Caco-2 (cell line): Measurements from ENCODE around the gene PCGF6. TPM values are rescaled to one million over a fixed set of nuclear protein-coding genes. Genes with fewer than 3 reads are reported as not detected.
"Not testable (repeated sequence)": the region's sequence is repeated elsewhere in the genome, so short reads cannot be mapped to it uniquely, and the experiment has no call there.

Source experiments
- BruUV-seq: library from RNA; stranded (reverse); fragments of 400-500 nt; replicated peaks from 2 replicates; lab custom pipeline; 2021; lab: Mats Ljungman, UMichigan
- CTCF ChIA-PET: fragments of 300-600 bp; sonication (Branson Sonifier 250); formaldehyde crosslinking; loops from one replicate; lab custom pipeline; 2022; ENCODE audit warnings: antibody characterized with exemption; lab: Charles Lee
- POLR2A ChIA-PET: fragments of 300-600 bp; sonication (Branson Sonifier 250); formaldehyde crosslinking; loops from one replicate; lab custom pipeline; 2022; ENCODE audit warnings: antibody characterized with exemption; lab: Charles Lee
- DNase-seq, 2 experiments: peaks; one replicate each; pipeline versions ENCODE4 v3.0.0 to v3.0.0-alpha.2; 2020 to 2022
- H3K27me3 ChIP-seq: replicated peaks from 2 replicates; pipeline ENCODE4 v1.6.0; 2011; ENCODE audit warnings: low read length; ENCODE audit not compliant: control insufficient read depth, insufficient read depth
- H3K36me3 ChIP-seq: 2 replicates; pipeline ENCODE4 v1.5.1; 2011; ENCODE audit warnings: low read length; ENCODE audit not compliant: control insufficient read depth, insufficient read depth
- H3K4me1 ChIP-seq: fragments of 250-450 bp; sonication (Bioruptor Pico); 2 replicates; pipeline ENCODE4 v1.5.1; 2020; ENCODE audit warnings: mild to moderate bottlenecking
- H3K4me3 ChIP-seq: 2 replicates; pipeline ENCODE4 v1.5.1; 2011; ENCODE audit warnings: low read depth, mild to moderate bottlenecking, control low read depth, low read length
- H3K9me3 ChIP-seq: fragments of 250-450 bp; sonication (Bioruptor Pico); 2 replicates; pipeline ENCODE4 v1.5.1; 2020; ENCODE audit warnings: mild to moderate bottlenecking, moderate library complexity
- H3K27ac Mint-ChIP-seq: one replicate; pipeline ENCODE4 v1.8.0; 2022; ENCODE audit warnings: mixed read lengths; ENCODE audit not compliant: unreplicated experiment
- H3K27me3 Mint-ChIP-seq: one replicate; pipeline ENCODE4 v1.8.0; 2022; ENCODE audit warnings: mixed read lengths; ENCODE audit not compliant: insufficient read depth, unreplicated experiment
- H3K36me3 Mint-ChIP-seq: one replicate; pipeline ENCODE4 v1.8.0; 2022; ENCODE audit warnings: mild to moderate bottlenecking, mixed read lengths; ENCODE audit not compliant: insufficient read depth, unreplicated experiment
- H3K4me1 Mint-ChIP-seq: one replicate; pipeline ENCODE4 v1.8.0; 2022; ENCODE audit warnings: low read depth, mixed read lengths; ENCODE audit not compliant: unreplicated experiment
- H3K4me3 Mint-ChIP-seq: one replicate; pipeline ENCODE4 v1.8.0; 2022; ENCODE audit warnings: mild to moderate bottlenecking, moderate library complexity, mixed read lengths; ENCODE audit not compliant: unreplicated experiment
- H3K9me3 Mint-ChIP-seq: one replicate; pipeline ENCODE4 v1.8.0; 2022; ENCODE audit warnings: mixed read lengths; ENCODE audit not compliant: unreplicated experiment
- CTCF ChIP-seq, 2 experiments: fragments of 200-600 bp in 1 of 2; IDR thresholded peaks; 1 replicate in 1 of 2; 2 replicates in 1 of 2; pipeline versions ENCODE4 v1.5.1 to v1.8.0; 2011 to 2022; ENCODE audit warnings: antibody characterized with exemption in 1 of 2, control low read depth in 1 of 2, inconsistent platforms in 1 of 2, low read depth in 1 of 2, low read length in 1 of 2, mild to moderate bottlenecking in 1 of 2, moderate library complexity in 1 of 2; ENCODE audit not compliant: insufficient read depth in 1 of 2, severe bottlenecking in 1 of 2, unreplicated experiment in 1 of 2
- intact Hi-C: fragments of 100-400 bp; cut with micrococcal nuclease; formaldehyde crosslinking; loops from one replicate; pipeline ENCODE4 v1.10.0; 2022; ENCODE audit not compliant: unreplicated experiment
- total RNA-seq: library from RNA; stranded (reverse); gene quantifications from 2 replicates; pipeline ENCODE4 v1.2.3, GENCODE V29; 2022

PCGF6 gene
- total RNA-seq, 1 experiment from 2014 or later = 21.6 TPM

DNA sequence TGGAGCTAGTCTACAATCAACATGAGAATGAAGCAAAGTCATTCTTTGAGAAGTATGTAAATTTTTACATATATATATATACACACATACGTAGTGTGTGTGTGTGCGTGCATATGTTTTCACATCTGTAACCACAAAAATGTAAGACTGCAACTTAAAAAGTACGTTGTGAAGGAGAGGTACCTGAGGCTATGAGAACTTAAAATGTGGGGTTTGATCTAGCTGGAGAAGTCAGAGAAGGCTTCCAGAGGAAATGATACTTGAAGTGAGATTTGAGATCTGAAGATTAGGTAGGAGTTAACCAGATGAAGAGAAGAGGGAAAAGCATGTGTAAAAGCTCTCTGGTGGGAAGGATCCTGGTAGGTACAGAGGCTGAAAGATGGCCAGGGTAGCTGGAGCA lies 22.6 kb upstream of the PCGF6 start:
- no TSS peak for BruUV-seq
- Histone ChIP-seq H3K4me1 (0 out of 2 replicates have a peak, but pooled peaks cover 6% of the 10 kb centered on the region), H3K9me3 (no peaks in the 10 kb centered on the region), H3K27me3 (no peaks in the 10 kb centered on the region), H3K4me3 (no peak overlapping the region), H3K36me3 (no peaks in the 10 kb centered on the region)
- peaks cover 21% of the 10 kb centered on the region for H3K36me3 Mint-ChIP-seq
- DNase-seq = no peak
- TF ChIP-seq CTCF (IDR thresholded peaks at IDR 0.05; ENCODE audit: insufficient read depth in 1 of 2, low read depth in 1 of 2, low read length in 1 of 2, severe bottlenecking in 1 of 2, unreplicated experiment in 1 of 2) = no peak
- intact Hi-C loops = no loop called here
- no peak overlapping the region for H3K27ac Mint-ChIP-seq
- POLR2A ChIA-PET = no interaction called here
- no peaks in the 10 kb centered on the region for H3K27me3 Mint-ChIP-seq
- H3K4me3 Mint-ChIP-seq = no peak overlapping the region
- CTCF ChIA-PET = no interaction called here
- no peaks in the 10 kb centered on the region for H3K9me3 Mint-ChIP-seq
- H3K4me1 Mint-ChIP-seq = no peaks in the 10 kb centered on the region

DNA sequence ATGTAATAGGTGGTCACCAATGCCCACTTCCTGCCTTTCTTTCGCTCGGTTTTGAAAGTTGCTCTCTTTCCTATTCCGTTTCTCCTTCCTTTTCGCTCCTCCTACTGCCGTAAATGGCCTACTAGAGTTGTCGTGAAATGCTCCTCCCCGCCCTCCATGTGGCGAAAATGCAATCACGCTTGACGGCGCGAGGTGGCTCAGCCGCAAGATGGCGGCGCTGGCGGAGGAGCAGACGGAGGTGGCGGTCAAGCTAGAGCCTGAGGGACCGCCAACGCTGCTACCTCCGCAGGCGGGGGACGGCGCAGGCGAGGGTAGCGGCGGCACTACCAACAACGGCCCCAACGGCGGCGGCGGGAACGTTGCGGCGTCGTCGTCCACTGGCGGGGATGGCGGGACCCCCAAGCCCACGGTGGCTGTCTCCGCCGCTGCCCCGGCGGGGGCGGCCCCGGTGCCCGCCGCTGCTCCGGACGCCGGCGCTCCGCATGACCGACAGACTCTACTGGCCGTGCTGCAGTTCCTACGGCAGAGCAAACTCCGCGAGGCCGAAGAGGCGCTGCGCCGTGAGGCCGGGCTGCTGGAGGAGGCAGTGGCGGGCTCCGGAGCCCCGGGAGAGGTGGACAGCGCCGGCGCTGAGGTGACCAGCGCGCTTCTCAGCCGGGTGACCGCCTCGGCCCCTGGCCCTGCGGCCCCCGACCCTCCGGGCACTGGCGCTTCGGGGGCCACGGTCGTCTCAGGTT lies 17.0 kb upstream of the PCGF6 start, which contains the start of gene TAF5:
Gene TAF5, plus strand, starts transcription at position 195 of the 737 bp plus-strand sequence. Its CDS starts 14 bp downstream, at position 209.
- Mint-ChIP-seq H3K4me1 (no peaks in the 10 kb centered on the region), H3K36me3 (peaks cover 7% of the 10 kb centered on the region), H3K27ac (peak within 1 kb of the TSS; percentile 89), H3K4me3 (peak within 1 kb of the TSS; percentile 97), H3K9me3 (no peaks in the 10 kb centered on the region), H3K27me3 (no peaks in the 10 kb centered on the region)
- ChIA-PET CTCF (interaction anchor here (1.0 kb wide), 1 partner anchor 11 kb away, joined by 3 read pairs; no protein-coding TSS in a partner anchor), POLR2A (interaction anchor here (1.1 to 2.7 kb wide), 3 partner anchors 18 to 28 kb away, joined by 9 to 14 read pairs (median 10); partner anchors contain the start of genes ATP5MK, PCGF6 and PDCD11)
- peak; percentile 94 to 95 for DNase-seq
- TF ChIP-seq CTCF (IDR thresholded peaks at IDR 0.05; ENCODE audit: insufficient read depth in 1 of 2, low read depth in 1 of 2, low read length in 1 of 2, severe bottlenecking in 1 of 2, unreplicated experiment in 1 of 2) = no peak
- BruUV-seq = no TSS peak
- intact Hi-C loops = loop anchor here (1.0 to 5.0 kb wide), 3 partner anchors 17 to 451 kb away; partner anchors contain the start of genes ATP5MK, CNNM2, PCGF6 and PDCD11
- Histone ChIP-seq H3K36me3 (no peaks in the 10 kb centered on the region), H3K4me3 (peak within 1 kb of the TSS; percentile 82), H3K4me1 (0 out of 2 replicates have a peak, but pooled peaks cover 6% of the 10 kb centered on the region), H3K27me3 (no peaks in the 10 kb centered on the region), H3K9me3 (no peaks in the 10 kb centered on the region)

DNA sequence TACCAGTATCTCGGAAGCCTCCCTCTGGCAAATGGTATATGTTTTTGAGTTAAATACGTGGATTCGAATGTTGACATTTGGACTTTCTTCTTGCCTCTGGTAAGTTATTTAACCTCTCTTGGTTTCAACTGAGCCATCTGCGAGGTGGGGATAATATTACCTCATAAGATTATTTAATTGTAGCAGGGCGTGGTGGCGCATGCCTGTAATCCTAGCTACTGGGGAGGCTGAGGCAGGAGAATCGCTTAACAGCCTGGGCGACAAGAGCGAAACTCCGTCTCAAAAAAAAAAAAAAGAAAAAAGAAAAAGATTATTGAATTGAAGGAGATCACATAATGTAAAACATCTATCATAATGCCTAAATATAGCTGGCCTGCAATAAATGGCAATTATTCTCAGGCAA lies 16.4 kb upstream of the PCGF6 start:
- TF ChIP-seq CTCF (IDR thresholded peaks at IDR 0.05; ENCODE audit: insufficient read depth in 1 of 2, low read depth in 1 of 2, low read length in 1 of 2, severe bottlenecking in 1 of 2, unreplicated experiment in 1 of 2) = no peak
- POLR2A ChIA-PET = interaction anchor here (0.6 to 2.7 kb wide), 3 partner anchors 17 to 782 kb away, joined by 3 to 14 read pairs (median 10); partner anchors contain the start of genes ATP5MK, PCGF6 and PDCD11
- H3K9me3 Mint-ChIP-seq = no peaks in the 10 kb centered on the region
- peak overlapping the region; percentile 97 for H3K4me3 Mint-ChIP-seq
- H3K9me3 ChIP-seq = no peaks in the 10 kb centered on the region
- peaks cover 7% of the 10 kb centered on the region for H3K36me3 Mint-ChIP-seq
- H3K4me3 ChIP-seq = peak overlapping the region; percentile 82
- no peaks in the 10 kb centered on the region for H3K27me3 ChIP-seq
- H3K4me1 Mint-ChIP-seq = no peaks in the 10 kb centered on the region
- H3K27me3 Mint-ChIP-seq = no peaks in the 10 kb centered on the region
- DNase-seq = peak in 1 of 2 experiments; percentile 10
- intact Hi-C loops = loop anchor here (5.0 kb wide), 1 partner anchor 450 kb away; the partner anchor contains the start of gene CNNM2
- H3K4me1 ChIP-seq = 0 out of 2 replicates have a peak, but pooled peaks cover 6% of the 10 kb centered on the region
- TSS peak; percentile 100 for BruUV-seq
- no peaks in the 10 kb centered on the region for H3K36me3 ChIP-seq
- peak overlapping the region; percentile 89 for H3K27ac Mint-ChIP-seq
- CTCF ChIA-PET = no interaction called here

DNA sequence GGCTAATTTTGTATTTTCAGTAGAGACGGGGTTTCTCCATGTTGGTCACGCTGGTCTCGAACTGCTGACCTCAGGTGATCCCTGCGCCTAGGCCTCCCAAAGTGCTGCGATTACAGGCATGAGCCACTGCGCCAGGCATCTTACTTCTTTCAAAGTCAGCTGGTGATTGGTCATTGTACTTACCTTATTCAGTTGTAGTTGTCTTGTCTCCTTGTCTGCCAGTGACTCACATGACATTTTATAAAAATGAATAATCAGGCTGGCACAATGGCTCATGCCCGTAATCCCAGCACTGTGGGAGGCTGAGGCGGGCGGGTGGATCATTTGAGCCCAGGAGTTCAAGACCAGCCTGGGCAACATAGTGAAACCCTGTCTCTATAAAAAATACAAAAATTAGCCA lies 9.9 kb upstream of the PCGF6 start:
- H3K27ac Mint-ChIP-seq, H3K36me3 Mint-ChIP-seq, H3K27me3 Mint-ChIP-seq, H3K9me3 Mint-ChIP-seq, H3K9me3 ChIP-seq, DNase-seq, H3K4me3 Mint-ChIP-seq, H3K36me3 ChIP-seq, H3K4me1 ChIP-seq, H3K27me3 ChIP-seq, BruUV-seq, CTCF ChIA-PET, POLR2A ChIA-PET, H3K4me3 ChIP-seq, H3K4me1 Mint-ChIP-seq: not testable (repeated sequence)
- intact Hi-C loops = loop anchor here (1.0 kb wide), 1 partner anchor 9 kb away; the partner anchor contains the start of gene PCGF6
